Activated CD4-positive, alpha-beta T cell treated with anti-CD3 and anti-CD28 coated beads, Interleukin-2, amount 50 U/mL, for 4 hours (primary cell): ENCODE measurements around the gene HOGA1.
"Not testable (repeated sequence)": the region's sequence is repeated elsewhere in the genome, so short reads cannot be mapped to it uniquely, and the experiment has no call there.

Experiments used
- DNase-seq, 2 experiments: peaks; one replicate each; pipeline ENCODE4 v3.0.0-alpha.2; 2020

Gene HOGA1

DNA sequence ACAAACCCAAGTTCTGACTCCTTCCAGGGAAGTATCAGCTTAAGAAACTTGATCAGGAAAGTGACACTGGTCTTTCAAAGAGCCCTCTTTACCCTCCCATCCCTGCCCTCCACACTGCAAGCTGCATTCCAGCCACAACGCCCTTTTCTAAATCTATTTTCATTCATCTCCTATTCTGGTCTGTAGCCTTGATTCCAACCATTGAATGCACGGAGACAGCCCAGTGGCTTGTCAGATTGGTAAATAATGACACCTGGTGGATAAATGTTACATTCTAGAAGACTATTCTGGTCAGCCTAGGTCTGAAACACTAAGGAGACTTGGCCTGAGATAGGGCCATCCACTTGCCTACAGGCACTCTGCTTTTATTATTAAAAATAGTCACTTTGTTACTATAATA lies 28.2 kb downstream of the HOGA1 start:
- DNase-seq: no peak

DNA sequence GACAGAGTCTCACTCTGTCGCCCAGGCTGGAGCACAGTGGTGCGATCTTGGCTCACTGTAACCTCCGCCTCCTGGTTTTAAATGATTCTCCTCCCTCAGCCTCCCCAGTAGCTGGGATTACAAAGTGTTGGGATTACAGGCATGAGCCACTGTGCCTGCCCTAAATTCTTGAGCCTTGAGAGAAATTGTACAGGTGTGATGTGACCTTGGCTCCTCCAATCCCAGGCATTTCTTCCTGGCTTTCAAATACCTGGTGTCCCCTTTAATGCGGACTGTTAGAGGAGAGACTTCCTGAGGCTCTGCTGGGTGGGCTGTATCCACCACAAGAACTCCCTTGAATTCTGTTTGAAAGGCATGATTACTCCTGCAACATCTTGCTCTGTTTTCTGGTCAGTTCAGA lies 34.1 kb downstream of the HOGA1 start:
- DNase-seq: no peak

DNA sequence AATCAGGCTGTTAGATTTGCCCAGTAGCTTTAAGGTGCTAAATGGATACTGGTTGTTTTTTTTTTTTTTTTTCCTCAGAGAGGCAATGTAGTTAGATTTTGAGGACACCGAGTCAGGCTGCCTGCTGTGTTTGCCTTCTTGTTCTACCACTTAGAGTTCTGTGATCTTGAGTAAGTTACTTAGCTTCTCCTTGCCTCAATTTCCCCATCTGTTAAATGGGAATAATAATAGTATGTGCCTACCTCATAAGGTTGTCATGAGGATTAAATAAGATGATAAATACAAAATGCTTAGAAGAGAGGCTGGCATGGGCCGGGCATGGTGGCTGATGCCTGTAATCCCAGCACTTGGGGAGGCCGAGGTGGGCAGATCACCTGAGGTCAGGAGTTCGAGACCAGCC lies 34.5 kb downstream of the HOGA1 start:
- no peak for DNase-seq

DNA sequence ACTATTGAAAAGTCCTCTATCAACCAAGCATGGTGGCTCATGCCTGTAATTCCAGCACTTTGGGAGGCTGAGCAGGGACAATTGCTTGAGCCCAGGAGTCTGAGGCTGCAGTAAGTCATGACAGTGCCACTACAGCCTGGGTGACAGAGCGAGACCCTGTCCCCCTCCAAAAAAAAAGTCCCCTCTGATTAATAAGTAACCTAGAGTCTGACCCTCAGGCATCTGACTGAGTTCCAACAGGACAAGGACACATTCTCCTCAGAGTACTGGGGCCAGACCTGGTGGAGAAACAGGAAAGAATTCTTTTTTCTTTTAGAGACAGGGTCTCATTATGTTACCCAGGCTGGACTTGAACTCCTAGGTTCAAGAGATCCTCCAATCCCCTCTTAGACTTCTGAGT lies 39.1 kb downstream of the HOGA1 start:
- DNase-seq: no peak

- DNase-seq: no peak
Measured at GRCh38 chr10:97627731-97628130, 43.5 kb downstream of the HOGA1 start.

- no peak for DNase-seq
Measured at GRCh38 chr10:97628228-97628627, 44.0 kb downstream of the HOGA1 start.

GRCh38 chr10:97629289-97629688 lies 45.1 kb downstream of the HOGA1 start:
- DNase-seq: no peak

DNA sequence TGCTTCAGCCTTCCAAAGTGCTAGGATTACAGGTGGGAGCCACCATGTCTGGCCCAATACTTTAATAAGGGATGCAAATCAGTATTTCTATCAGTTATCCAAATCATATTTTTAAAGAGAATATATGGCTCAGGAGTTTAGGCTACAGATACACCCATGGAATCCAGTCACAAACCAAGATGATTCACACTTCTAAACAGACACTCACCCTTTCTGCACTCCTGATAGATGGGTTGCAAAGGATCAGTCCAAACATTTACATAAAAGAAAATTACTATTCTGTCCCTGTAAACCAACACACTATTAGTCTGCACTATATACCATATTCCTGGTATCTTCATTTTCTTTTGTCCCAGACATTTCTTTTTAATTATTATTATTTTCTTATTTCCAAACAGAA lies 46.9 kb downstream of the HOGA1 start:
- no peak for DNase-seq

DNA sequence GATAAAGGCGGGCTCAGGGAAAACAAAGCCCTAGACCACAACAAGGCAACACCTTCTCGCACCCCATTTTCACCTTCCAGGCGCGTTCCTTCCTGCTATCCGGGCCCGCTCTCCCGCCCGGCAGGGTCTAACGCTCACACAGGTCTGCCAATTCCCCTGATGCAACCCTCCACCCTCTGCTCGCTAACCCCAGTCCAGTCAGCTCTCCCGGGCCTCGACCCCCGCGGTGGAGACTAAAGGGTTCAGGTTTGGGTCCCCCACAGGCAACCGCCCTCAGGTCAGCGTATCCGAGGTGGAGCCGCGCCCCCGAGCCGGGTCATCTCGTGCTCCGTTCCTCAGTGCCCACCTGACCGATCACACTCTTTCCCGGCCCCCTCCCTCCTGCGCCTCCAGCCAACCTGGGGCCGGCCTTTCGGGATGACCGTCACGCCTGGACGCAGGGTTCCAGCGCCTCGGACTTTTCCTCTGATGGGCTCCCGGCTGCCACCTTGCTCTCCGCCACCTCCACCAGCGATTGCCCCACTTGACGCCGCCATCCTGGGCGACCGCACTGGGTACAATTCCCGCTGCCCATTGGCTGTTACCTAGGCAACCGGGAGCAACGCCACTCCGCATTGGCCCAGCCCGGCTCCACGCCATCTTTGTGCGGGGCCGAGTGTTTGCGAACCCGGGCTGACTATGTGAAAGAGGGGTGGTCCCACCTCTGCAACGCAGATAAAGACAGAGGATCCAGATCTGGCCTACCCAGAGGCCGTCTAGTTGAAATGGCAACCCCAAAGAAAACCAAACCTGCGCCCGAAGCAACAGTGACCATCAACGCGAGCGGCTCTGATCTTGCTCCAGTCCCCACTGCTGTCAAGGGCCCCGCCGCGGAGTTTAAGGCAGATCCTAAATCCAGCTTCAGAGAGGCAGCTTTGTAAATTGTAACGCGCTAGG lies 49.0 kb downstream of the HOGA1 start, which contains the start of gene MORN4:
Gene MORN4, minus strand, starts transcription at position 552 of the 936 bp plus-strand sequence. CDS start 13,847 bp downstream, outside the sequence.
- DNase-seq: peak; percentile 88

DNA sequence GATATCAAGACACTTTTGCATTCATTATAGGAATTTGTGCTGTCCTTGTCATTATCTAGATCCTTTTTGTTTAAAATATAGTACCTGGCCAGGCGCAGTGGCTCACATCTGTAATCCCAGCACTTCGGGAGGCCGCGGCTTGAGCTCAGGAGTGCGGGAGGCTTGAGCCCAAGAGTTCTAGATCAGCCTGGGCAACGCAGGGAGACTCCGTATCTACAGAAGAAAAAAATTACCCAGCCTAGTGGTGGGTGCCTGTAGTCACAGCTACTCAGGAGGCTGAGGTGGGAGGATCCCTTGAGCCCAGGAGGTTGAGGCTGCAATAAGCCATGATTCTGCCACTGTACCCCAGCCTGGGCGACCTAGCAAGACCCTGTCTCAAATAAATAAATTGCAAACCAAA lies 49.7 kb downstream of the HOGA1 start:
- no peak for DNase-seq

- DNase-seq: no peak
Measured at GRCh38 chr10:97635577-97635976, 51.4 kb downstream of the HOGA1 start.

GRCh38 chr10:97639090-97639489 lies 54.9 kb downstream of the HOGA1 start:
- DNase-seq: not testable (repeated sequence)

DNA sequence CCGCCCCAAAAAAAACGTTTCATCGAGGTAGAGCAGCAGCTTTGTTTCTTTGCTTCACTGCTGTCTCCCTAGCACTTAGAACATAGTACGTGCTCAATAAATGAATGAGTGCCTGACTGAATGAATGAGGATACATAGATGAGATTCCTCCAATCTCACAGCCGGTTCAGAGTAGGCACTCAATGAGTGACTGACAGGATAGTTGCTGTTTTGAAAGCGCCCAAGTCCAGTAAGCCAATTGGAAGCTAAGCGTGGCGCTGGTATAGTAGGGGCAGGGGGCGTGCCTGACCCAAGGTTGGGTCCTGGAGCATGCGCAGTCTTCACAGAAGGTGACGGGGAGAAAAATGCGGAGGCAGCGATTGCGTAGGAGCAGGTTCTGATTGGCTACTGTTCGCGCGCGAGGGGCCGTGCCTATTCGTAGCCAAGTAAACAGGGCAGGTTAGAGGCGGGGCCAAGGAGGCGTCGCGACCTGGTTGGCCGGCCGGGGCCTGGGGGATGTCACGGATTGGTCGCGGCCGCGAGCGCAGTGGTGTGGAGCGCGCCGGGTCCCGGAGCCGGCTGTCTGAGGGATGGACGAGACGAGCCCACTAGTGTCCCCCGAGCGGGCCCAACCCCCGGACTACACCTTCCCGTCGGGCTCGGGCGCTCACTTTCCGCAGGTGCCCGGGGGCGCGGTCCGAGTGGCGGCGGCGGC lies 56.1 kb downstream of the HOGA1 start, which contains the start of gene PI4K2A:
Gene PI4K2A, plus strand, starts transcription at position 498 of the 694 bp plus-strand sequence. Its CDS starts 72 bp downstream, at position 570.
- peak; percentile 99 for DNase-seq

GRCh38 chr10:97640868-97641811 lies 57.0 kb downstream of the HOGA1 start:
- peak; percentile 3 to 4 for DNase-seq

DNA sequence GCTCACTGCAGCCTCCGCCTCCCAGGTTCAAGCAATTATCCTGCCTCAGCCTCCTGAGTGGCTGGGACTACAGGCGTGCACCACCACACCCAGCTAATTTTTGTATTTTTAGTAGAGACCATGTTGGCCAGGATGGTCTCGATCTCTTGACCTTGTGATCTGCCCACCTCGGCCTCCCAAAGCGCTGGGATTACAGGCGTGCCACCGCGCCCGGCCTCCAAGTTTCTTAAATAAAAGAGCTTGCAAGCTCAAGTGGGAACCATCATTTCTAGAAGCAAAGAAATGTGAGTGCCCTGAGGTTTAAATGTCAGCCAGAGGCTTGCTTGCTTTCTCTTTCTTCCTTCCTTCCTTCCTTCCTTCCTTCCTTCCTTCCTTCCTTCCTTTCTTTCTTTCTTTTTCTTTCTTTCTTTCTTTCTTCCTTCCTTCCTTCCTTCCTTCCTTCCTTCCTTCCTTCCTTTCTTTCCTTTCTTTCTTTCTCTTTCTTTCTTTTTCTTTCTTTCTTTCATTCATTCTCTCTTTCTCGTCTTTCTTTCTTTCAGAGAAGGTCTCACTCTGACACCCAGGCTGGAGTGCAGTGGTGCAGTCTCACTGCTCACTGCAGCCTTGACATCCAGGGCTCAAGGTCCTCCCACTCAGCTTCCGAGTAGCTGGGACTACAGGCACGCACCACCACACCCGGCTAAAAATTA lies 58.4 kb downstream of the HOGA1 start:
- DNase-seq: not testable (repeated sequence)

DNA sequence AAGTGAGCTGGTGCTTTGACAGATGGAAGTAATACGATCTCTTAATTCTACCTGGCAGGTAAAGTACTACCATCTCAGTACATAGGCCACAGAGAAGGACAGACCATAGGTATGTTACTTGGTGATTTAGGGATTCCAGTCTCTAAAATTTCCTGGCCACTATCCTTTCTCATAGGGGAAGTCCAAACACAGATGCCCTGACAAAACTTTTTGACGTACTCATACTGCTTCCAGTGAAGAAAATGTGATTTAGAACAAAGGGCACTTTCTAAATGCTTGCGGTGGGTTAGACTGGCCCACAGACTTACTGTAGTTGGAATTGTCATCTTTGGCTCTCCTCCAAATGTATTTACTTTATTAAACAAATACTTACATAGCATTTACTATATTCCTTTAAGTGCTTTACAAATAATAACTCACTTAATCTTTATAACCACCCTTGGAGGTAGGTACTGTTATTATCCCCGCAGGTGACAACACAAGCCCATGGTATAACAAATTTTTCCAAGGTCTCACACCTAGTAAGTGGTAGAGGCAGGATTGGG lies 59.3 kb downstream of the HOGA1 start:
- no peak for DNase-seq

GRCh38 chr10:97644936-97645335 lies 60.7 kb downstream of the HOGA1 start:
- DNase-seq: no peak

- DNase-seq: no peak
Measured at GRCh38 chr10:97647556-97647955, 63.4 kb downstream of the HOGA1 start.

DNA sequence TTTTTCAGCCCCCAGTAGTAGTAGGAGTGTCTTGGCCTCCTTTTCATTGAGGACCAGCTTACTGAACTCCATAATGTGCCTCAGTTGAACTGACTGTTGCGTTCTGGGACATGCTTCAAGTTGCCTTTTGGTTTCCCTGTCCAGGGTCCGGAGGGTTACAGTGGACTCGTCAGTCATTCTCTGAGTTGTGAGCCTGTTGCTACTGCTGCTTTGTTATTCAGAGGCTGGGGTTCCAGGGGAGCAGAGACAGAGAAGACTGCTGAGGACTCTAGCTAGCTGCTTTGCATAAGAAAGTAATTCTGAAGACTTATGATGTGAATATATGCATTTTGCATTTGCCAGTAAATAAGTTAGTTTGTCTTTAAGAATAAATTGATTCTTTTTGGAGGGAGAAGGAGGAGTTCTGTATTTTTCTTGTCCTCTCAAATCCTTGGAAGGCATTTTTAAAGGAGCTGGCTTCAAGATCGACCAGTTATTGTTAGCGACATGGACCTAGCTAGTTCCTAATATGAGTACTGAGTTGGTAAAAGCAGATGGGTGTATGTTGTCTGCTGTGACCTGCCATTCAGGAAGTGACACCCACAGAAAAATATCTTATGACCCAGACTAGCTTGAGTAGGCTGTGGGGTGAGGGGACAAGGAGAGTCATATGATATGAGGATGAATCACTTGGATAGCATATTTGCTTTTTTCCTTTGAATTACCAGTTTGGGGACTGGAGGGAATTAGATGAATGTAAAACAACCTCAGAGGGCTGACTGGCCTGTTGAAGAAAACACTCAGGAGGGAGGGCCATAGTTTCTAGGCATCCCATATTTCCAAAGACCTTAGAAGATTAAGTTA lies 64.6 kb downstream of the HOGA1 start:
- DNase-seq: peak; percentile 21

DNA sequence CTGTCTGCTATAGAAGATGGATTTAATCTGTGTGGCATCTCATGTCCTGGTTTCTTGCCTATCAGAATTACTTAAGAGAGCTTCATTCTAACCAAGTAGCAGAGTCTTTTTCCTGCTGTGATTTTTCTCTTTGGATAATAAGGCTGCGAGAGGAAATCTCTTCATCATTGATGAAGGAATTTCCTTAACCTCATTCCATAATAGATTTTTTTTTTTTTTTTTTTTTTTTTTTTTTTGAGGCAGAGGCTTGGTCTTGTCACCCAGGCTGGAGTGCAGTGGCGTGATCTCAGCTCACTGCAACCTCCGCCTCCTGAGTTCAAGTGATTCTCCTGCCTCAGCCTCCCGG lies 65.2 kb downstream of the HOGA1 start:
- DNase-seq: not testable (repeated sequence)

DNA sequence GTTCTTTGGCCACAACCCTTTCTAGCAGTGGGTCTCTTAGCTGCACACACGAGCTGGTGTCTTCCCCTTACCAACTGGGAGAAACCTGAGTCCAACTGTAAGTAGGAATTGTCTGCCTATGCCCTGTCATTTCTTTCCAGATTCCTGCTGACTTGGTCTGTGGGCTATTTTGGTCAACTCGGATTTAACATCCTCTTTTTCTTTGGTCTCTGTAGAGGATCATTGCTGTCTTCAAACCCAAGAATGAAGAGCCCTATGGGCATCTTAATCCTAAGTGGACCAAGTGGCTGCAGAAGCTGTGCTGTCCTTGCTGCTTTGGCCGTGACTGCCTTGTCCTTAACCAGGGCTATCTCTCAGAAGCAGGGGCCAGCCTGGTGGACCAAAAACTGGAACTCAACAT lies 66.5 kb downstream of the HOGA1 start:
- no peak for DNase-seq
